NT2/D1 (cell line): ENCODE data around the gene PCDHGA7.
"Not testable (repeated sequence)": the region's sequence is repeated elsewhere in the genome, so short reads cannot be mapped to it uniquely, and the experiment has no call there.

ENCODE experiments used
- DNase-seq: peaks from one replicate; pipeline ENCODE4 v3.0.0-alpha.2; 2011; ENCODE audit warnings: low read depth, low spot score
- H3K27me3 ChIP-seq: 2 replicates; pipeline ENCODE4 v1.6.0; 2011; ENCODE audit warnings: mild to moderate bottlenecking; ENCODE audit not compliant: insufficient read length, insufficient read depth
- H3K36me3 ChIP-seq: 2 replicates; pipeline ENCODE4 v1.6.1; 2011; ENCODE audit warnings: mild to moderate bottlenecking, low read length, mixed read lengths; ENCODE audit not compliant: insufficient read depth, insufficient read length
- H3K4me1 ChIP-seq: 2 replicates; pipeline ENCODE4 v1.5.1; 2011; ENCODE audit not compliant: insufficient read depth, insufficient read length
- H3K4me3 ChIP-seq: 2 replicates; pipeline ENCODE4 v1.5.1; 2011; ENCODE audit warnings: low read depth; ENCODE audit not compliant: insufficient read length
- H3K9ac ChIP-seq: 2 replicates; pipeline ENCODE4 v1.6.0; 2011; ENCODE audit warnings: low read depth; ENCODE audit not compliant: insufficient read length
- H3K9me3 ChIP-seq: 2 replicates; pipeline ENCODE4 v1.5.1; 2011; ENCODE audit warnings: mild to moderate bottlenecking, low read length; ENCODE audit not compliant: insufficient read depth
- SUZ12 ChIP-seq: IDR thresholded peaks from 2 replicates; pipeline ENCODE4 v1.6.1; 2011; ENCODE audit not compliant: insufficient read length, insufficient read depth; ENCODE audit errors: extremely low read depth
- YY1 ChIP-seq: IDR thresholded peaks from 2 replicates; pipeline ENCODE4 v1.6.1; 2011; ENCODE audit not compliant: insufficient read length, insufficient read depth
- ZNF274 ChIP-seq: IDR thresholded peaks from 2 replicates; pipeline ENCODE4 v1.6.1; 2011; ENCODE audit warnings: mild to moderate bottlenecking, low read depth, low read length

Gene PCDHGA7

DNA sequence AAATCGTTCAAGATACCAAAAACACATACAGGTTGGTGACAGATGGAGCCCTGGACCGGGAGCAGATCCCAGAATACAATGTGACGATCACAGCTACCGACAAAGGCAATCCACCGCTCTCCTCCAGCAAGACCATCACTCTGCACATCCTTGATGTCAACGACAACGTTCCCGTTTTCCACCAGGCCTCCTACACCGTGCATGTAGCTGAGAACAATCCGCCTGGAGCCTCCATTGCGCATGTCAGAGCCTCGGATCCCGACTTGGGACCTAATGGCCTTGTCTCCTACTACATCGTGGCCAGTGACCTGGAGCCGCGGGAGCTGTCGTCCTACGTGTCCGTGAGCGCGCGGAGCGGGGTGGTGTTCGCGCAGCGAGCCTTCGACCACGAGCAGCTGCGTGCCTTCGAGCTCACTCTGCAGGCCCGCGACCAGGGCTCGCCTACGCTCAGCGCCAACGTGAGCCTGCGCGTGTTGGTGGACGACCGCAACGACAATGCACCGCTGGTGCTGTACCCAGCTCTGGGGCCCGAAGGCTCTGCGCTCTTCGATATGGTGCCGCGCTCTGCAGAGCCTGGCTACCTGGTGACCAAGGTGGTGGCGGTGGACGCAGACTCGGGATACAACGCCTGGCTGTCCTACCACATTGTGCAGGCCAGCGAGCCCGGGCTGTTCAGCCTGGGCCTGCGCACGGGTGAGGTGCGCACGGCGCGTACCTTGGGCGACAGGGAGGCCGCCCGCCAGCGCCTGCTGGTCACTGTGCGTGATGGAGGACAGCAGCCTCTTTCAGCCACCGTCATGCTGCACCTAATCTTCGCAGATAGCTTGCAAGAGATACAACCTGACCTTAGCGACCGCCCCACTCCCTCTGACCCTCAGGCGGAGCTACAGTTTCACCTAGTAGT lies 10.7 kb upstream of the PCDHGA7 start:
- H3K36me3 ChIP-seq: no peaks in the 10 kb centered on the region
- H3K9me3 ChIP-seq: peaks cover 17% of the 10 kb centered on the region; the same call in 1 of the 2 replicates
- no peak overlapping the region for H3K9ac ChIP-seq
- no peaks in the 10 kb centered on the region for H3K4me1 ChIP-seq
- no peak for DNase-seq
- no peak overlapping the region for H3K4me3 ChIP-seq
- H3K27me3 ChIP-seq: no peaks in the 10 kb centered on the region
- TF ChIP-seq ZNF274 (no peak), YY1 (no peak), SUZ12 (no peak)

- Histone ChIP-seq H3K36me3 (no peaks in the 10 kb centered on the region), H3K4me3 (no peak within 1 kb of the TSS), H3K9ac (no peak within 1 kb of the TSS), H3K9me3 (peaks cover 17% of the 10 kb centered on the region; the same call in 1 of the 2 replicates), H3K4me1 (no peaks in the 10 kb centered on the region), H3K27me3 (no peaks in the 10 kb centered on the region)
- TF ChIP-seq ZNF274 (no peak), SUZ12 (no peak), YY1 (no peak)
- DNase-seq: no peak
These were observed 8.7 kb upstream of the PCDHGA7 start, which contains the start of gene PCDHGA6 for GRCh38 chr5:141373673-141374317. Gene PCDHGA6 (plus strand): TSS chr5:141373891. CDS start chr5:141374084, 193 bp downstream.

- no peak for DNase-seq
- Histone ChIP-seq H3K4me1 (no peaks in the 10 kb centered on the region), H3K27me3 (no peaks in the 10 kb centered on the region), H3K9ac (no peak overlapping the region), H3K9me3 (peaks cover 17% of the 10 kb centered on the region; the same call in 1 of the 2 replicates), H3K36me3 (no peaks in the 10 kb centered on the region), H3K4me3 (no peak overlapping the region)
- no peak for TF ChIP-seq ZNF274
These were observed 7.9 kb upstream of the PCDHGA7 start for GRCh38 chr5:141374627-141375026.

- H3K9me3 ChIP-seq: peaks cover 16% of the 10 kb centered on the region; the same call in 1 of the 2 replicates
- H3K27me3 ChIP-seq, DNase-seq, H3K9ac ChIP-seq, H3K4me3 ChIP-seq, H3K36me3 ChIP-seq, H3K4me1 ChIP-seq: not testable (repeated sequence)
These were observed 6.9 kb upstream of the PCDHGA7 start for GRCh38 chr5:141375444-141376155.

DNA sequence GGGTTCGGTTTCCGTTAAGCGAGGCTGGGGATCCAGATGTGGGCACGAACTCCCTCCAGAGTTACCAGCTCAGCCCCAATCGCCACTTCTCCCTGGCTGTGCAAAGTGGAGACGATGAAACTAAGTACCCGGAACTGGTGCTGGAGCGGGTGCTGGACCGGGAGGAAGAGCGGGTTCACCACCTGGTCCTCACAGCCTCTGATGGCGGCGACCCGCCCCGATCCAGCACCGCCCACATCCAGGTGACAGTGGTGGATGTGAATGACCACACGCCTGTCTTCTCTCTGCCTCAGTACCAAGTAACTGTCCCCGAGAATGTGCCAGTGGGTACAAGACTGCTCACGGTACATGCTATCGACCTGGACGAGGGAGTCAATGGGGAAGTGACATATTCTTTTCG lies 803 bp downstream of the PCDHGA7 start:
- Histone ChIP-seq H3K36me3 (no peaks in the 10 kb centered on the region), H3K9me3 (no peaks in the 10 kb centered on the region; the same call in 1 of the 2 replicates), H3K4me1 (no peaks in the 10 kb centered on the region), H3K4me3 (no peak overlapping the region), H3K27me3 (no peaks in the 10 kb centered on the region), H3K9ac (no peak overlapping the region)
- no peak for TF ChIP-seq ZNF274
- TF ChIP-seq SUZ12: no peak
- no peak for TF ChIP-seq YY1
- DNase-seq: no peak

DNA sequence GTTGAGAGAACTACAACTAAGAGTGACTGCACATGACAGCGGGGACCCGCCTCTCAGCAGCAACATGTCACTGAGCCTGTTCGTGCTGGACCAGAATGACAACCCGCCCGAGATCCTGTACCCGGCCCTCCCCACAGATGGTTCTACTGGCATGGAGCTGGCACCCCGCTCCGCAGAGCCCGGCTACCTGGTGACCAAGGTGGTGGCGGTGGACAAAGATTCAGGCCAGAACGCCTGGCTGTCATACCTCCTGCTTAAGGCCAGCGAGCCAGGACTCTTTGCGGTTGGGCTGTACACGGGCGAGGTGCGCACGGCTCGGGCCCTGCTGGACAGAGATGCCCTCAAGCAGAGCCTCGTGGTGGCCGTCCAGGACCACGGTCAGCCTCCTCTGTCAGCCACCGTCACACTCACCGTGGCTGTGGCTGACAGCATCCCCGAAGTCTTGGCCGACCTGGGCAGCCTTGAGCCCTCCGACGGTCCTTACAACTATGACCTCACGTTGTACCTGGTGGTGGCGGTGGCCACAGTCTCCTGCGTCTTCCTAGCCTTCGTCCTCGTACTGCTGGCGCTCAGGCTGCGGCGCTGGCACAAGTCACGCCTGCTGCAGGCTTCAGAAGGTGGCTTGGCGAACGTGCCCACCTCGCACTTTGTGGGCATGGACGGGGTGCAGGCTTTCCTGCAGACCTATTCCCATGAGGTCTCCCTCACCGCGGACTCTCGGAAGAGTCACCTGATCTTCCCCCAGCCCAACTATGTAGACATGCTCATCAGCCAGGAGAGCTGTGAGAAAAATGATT lies 2.1 kb downstream of the PCDHGA7 start:
- no peak overlapping the region for H3K4me3 ChIP-seq
- H3K4me1 ChIP-seq: no peaks in the 10 kb centered on the region
- H3K9me3 ChIP-seq: no peaks in the 10 kb centered on the region; the same call in 1 of the 2 replicates
- no peak for DNase-seq
- TF ChIP-seq SUZ12: no peak
- no peak for TF ChIP-seq ZNF274
- no peak for TF ChIP-seq YY1
- no peak overlapping the region for H3K9ac ChIP-seq
- no peaks in the 10 kb centered on the region for H3K36me3 ChIP-seq
- no peaks in the 10 kb centered on the region for H3K27me3 ChIP-seq

DNA sequence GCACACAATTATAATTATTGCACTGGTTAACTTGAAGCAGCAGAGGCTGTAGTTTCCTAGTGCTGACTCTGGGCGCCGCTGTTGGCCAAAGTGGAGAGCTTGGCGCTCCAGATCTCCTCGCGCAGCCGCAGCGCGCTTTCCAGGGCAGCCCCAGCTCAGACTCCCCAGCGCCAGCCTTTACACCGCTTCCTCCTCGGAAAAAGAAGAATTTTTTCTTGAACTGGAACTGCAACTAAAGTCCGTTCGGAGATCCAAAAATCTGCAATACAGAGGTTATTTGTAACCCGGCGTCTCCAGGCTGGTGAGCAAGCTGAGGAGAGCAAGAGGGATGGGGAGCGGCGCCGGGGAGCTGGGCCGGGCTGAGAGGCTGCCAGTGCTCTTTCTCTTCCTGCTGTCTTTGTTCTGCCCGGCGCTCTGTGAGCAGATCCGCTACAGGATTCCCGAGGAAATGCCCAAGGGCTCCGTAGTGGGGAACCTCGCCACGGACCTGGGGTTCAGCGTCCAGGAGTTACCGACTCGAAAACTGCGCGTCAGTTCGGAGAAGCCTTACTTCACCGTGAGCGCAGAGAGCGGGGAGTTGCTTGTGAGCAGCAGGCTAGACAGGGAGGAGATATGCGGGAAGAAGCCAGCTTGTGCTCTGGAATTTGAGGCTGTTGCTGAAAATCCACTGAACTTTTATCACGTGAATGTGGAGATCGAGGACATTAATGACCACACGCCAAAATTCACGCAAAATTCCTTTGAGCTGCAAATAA lies 5.2 kb downstream of the PCDHGA7 start, which contains the start of gene PCDHGB4:
PCDHGB4 (plus strand) TSS at position 142 of the 755 bp plus-strand sequence; CDS start at position 329, 187 bp downstream.
- H3K4me3 ChIP-seq, DNase-seq, H3K36me3 ChIP-seq, H3K9ac ChIP-seq, H3K9me3 ChIP-seq, H3K27me3 ChIP-seq, H3K4me1 ChIP-seq: not testable (repeated sequence)
